C4-2B (cell line): Measurements from ENCODE around the gene PNPLA5.

Experiments
- H3K27ac ChIP-seq: fragments of 450-650 bp; 2 replicates; pipeline ENCODE4 v1.5.1; 2017
- CTCF ChIP-seq: fragments of 450-650 bp; conservative IDR thresholded peaks from 2 replicates; pipeline ENCODE4 v1.5.1; 2017; ENCODE audit warnings: mild to moderate bottlenecking
- ZFX ChIP-seq: fragments of 450-650 bp; IDR thresholded peaks from 2 replicates; pipeline ENCODE4 v1.6.1; 2017

The PNPLA5 gene

DNA sequence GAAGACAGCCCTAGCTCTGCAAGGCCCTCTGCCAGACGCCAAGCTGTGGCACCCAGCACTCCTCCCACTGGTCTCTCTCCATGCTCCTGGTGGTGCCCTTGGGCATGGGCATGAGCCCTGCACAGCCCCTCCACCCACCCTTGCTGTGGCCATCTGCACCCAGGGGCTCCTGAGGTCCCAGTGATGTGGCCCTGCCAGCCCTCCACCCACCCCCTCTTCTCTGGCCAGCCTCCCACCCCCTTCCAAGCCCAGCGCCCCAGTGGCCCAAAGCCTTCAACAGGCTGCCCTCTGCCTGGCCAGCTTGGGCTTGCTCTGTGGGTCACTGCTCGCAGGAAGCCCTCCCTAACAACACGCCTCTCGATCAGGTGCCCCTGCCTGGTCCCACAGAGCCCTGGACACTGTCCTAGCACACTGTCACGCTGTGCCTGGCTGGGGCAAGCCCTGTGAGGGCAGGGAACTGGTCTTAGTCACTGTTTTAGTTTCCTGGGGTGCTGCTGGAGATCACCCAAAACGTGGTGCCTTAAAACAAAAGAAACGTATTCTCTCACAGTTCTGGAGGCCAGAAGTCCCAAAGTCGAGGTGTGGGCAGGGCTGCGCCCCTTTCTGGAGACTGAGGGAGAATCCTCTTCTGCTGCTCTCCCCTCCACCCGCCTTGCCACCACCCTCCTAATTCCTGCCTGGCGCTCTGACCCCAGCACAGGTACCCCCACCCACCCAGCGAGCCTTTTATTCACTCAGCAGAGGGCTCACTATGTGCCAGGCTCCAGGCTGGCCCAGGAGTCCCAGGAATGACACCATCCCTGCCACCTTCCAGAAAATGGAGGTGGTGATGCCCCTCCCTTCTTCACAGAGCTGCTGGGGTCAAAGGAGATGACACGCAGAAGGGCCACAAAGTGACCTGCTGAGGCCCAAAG is 44.2 kb downstream of the PNPLA5 start:
- no peak overlapping the region for H3K27ac ChIP-seq
- TF ChIP-seq ZFX = no peak
- TF ChIP-seq CTCF = no peak

- no peak overlapping the region for H3K27ac ChIP-seq
- no peak for TF ChIP-seq ZFX
- no peak for TF ChIP-seq CTCF
Measured at GRCh38 chr22:43846966-43847365, 44.8 kb downstream of the PNPLA5 start.

- H3K27ac ChIP-seq = no peak overlapping the region
- TF ChIP-seq CTCF (no peak), ZFX (no peak)
Measured at GRCh38 chr22:43845981-43846380, 45.8 kb downstream of the PNPLA5 start.

GRCh38 chr22:43844560-43845545 is 47.0 kb downstream of the PNPLA5 start:
- TF ChIP-seq CTCF (no peak), ZFX (no peak)
- no peak overlapping the region for H3K27ac ChIP-seq

- TF ChIP-seq CTCF = no peak
- TF ChIP-seq ZFX = no peak
- H3K27ac ChIP-seq = no peak overlapping the region
Measured at GRCh38 chr22:43843783-43844530, 47.9 kb downstream of the PNPLA5 start.

- TF ChIP-seq ZFX = no peak
- no peak for TF ChIP-seq CTCF
- no peak overlapping the region for H3K27ac ChIP-seq
Measured at GRCh38 chr22:43841742-43842141, 50.1 kb downstream of the PNPLA5 start.
